Measurements from ENCODE around the gene GALNT16.

The GALNT16 gene

GRCh38 chr14:69269381-69269780, 9.4 kb downstream of the GALNT16 start:
- Histone ChIP-seq H3K9me3 (ENCODE audit: insufficient read depth, low read depth, low read length) (no peaks in the 10 kb centered on the region), H3K9ac (ENCODE audit: low read depth, low read length, poor library complexity, severe bottlenecking) (no peak overlapping the region), H3K9me2 (replicated peaks; ENCODE audit: low read depth, low read length) (no peaks in the 10 kb centered on the region), H2AFZ (ENCODE audit: low read length) (no peak overlapping the region), H3K4me3 (ENCODE audit: low read length, poor library complexity, severe bottlenecking) (no peak overlapping the region), H4K20me1 (ENCODE audit: insufficient read depth, low read length, poor library complexity, severe bottlenecking) (no peaks in the 10 kb centered on the region), H3K36me3 (ENCODE audit: insufficient read depth, low read length) (no peaks in the 10 kb centered on the region), H3K4me1 (ENCODE audit: insufficient read depth, low read length, poor library complexity, severe bottlenecking) (no peaks in the 10 kb centered on the region), H3K27me3 (ENCODE audit: insufficient read depth, low read length, poor library complexity, severe bottlenecking) (no peaks in the 10 kb centered on the region), H3K4me2 (ENCODE audit: low read depth, low read length, poor library complexity, severe bottlenecking) (no peak overlapping the region), H3K79me2 (ENCODE audit: insufficient read depth, low read length) (no peaks in the 10 kb centered on the region), H3F3A (ENCODE audit: low read depth) (no peaks in the 10 kb centered on the region)
- TF ChIP-seq EZH2phosphoT487 (IDR thresholded peaks at IDR 0.05; ENCODE audit: borderline replicate concordance), result no peak
- TF ChIP-seq, protein P1, sequence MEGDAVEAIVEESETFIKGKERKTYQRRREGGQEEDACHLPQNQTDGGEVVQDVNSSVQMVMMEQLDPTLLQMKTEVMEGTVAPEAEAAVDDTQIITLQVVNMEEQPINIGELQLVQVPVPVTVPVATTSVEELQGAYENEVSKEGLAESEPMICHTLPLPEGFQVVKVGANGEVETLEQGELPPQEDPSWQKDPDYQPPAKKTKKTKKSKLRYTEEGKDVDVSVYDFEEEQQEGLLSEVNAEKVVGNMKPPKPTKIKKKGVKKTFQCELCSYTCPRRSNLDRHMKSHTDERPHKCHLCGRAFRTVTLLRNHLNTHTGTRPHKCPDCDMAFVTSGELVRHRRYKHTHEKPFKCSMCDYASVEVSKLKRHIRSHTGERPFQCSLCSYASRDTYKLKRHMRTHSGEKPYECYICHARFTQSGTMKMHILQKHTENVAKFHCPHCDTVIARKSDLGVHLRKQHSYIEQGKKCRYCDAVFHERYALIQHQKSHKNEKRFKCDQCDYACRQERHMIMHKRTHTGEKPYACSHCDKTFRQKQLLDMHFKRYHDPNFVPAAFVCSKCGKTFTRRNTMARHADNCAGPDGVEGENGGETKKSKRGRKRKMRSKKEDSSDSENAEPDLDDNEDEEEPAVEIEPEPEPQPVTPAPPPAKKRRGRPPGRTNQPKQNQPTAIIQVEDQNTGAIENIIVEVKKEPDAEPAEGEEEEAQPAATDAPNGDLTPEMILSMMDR (conservative IDR thresholded peaks at IDR 0.05; ENCODE audit: low read length), result no peak

DNA sequence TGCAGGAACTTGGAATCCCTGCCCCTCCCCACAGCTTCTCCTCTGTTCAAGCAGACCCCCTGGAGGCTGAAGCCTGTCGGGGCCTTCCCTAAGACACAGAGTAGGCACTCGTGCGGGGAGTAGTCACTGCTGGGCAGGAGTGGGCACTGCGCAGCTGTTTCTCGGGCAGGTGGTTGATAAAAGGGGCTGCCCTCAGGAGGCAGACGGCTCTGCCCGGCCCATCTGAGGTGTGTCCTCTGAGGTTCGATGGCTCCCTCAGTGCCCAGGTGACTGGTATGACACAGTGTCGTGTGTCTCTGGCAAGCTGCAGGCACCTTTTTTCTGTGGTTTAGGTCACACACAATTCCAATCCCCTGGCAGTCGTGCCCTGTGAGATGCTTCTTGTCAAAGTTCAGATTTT, 10.1 kb downstream of the GALNT16 start:
- Histone ChIP-seq H3K4me1 (ENCODE audit: insufficient read depth, low read length, poor library complexity, severe bottlenecking) (no peaks in the 10 kb centered on the region), H3K9me3 (ENCODE audit: insufficient read depth, low read depth, low read length) (no peaks in the 10 kb centered on the region), H3K4me3 (ENCODE audit: low read length, poor library complexity, severe bottlenecking) (no peak overlapping the region), H3F3A (ENCODE audit: low read depth) (no peaks in the 10 kb centered on the region), H4K20me1 (ENCODE audit: insufficient read depth, low read length, poor library complexity, severe bottlenecking) (no peaks in the 10 kb centered on the region), H3K79me2 (ENCODE audit: insufficient read depth, low read length) (no peaks in the 10 kb centered on the region), H3K9me2 (replicated peaks; ENCODE audit: low read depth, low read length) (no peaks in the 10 kb centered on the region), H3K9ac (ENCODE audit: low read depth, low read length, poor library complexity, severe bottlenecking) (no peak overlapping the region), H3K36me3 (ENCODE audit: insufficient read depth, low read length) (no peaks in the 10 kb centered on the region), H3K27me3 (ENCODE audit: insufficient read depth, low read length, poor library complexity, severe bottlenecking) (no peaks in the 10 kb centered on the region), H2AFZ (ENCODE audit: low read length) (no peak overlapping the region), H3K4me2 (ENCODE audit: low read depth, low read length, poor library complexity, severe bottlenecking) (no peak overlapping the region)
- TF ChIP-seq, protein P1 (conservative IDR thresholded peaks at IDR 0.05; ENCODE audit: low read length), result no peak
- TF ChIP-seq EZH2phosphoT487 (IDR thresholded peaks at IDR 0.05; ENCODE audit: borderline replicate concordance), result no peak

- Histone ChIP-seq H3K9me3 (ENCODE audit: insufficient read depth, low read depth, low read length) (no peaks in the 10 kb centered on the region), H4K20me1 (ENCODE audit: insufficient read depth, low read length, poor library complexity, severe bottlenecking) (no peaks in the 10 kb centered on the region), H3K4me2 (ENCODE audit: low read depth, low read length, poor library complexity, severe bottlenecking) (no peak overlapping the region), H3K9me2 (replicated peaks; ENCODE audit: low read depth, low read length) (no peaks in the 10 kb centered on the region), H2AFZ (ENCODE audit: low read length) (no peak overlapping the region), H3K27me3 (ENCODE audit: insufficient read depth, low read length, poor library complexity, severe bottlenecking) (no peaks in the 10 kb centered on the region), H3K9ac (ENCODE audit: low read depth, low read length, poor library complexity, severe bottlenecking) (no peak overlapping the region), H3K36me3 (ENCODE audit: insufficient read depth, low read length) (no peaks in the 10 kb centered on the region), H3K4me3 (ENCODE audit: low read length, poor library complexity, severe bottlenecking) (no peak overlapping the region), H3K79me2 (ENCODE audit: insufficient read depth, low read length) (no peaks in the 10 kb centered on the region), H3F3A (ENCODE audit: low read depth) (no peaks in the 10 kb centered on the region), H3K4me1 (ENCODE audit: insufficient read depth, low read length, poor library complexity, severe bottlenecking) (no peaks in the 10 kb centered on the region)
- no peak for TF ChIP-seq EZH2phosphoT487 (IDR thresholded peaks at IDR 0.05; ENCODE audit: borderline replicate concordance)
- TF ChIP-seq, protein P1 (conservative IDR thresholded peaks at IDR 0.05; ENCODE audit: low read length), result no peak
These were observed 11.1 kb downstream of the GALNT16 start for GRCh38 chr14:69270795-69271708.

Data from Loucy (cell line).